ENCODE data around the gene RAB1B. TPM values are rescaled to one million over a fixed set of nuclear protein-coding genes. Genes with fewer than 3 reads are reported as not detected.
A peak's percentile ranks its signal among the peaks of the same experiment; 100 is the strongest.
"Not testable (repeated sequence)": the region's sequence is repeated elsewhere in the genome, so short reads cannot be mapped to it uniquely, and the experiment has no call there.

The RAB1B gene
- total and polyA plus RNA-seq, 12 donors: 117 to 153 (median 132) TPM

GRCh38 chr11:66248903-66249302, 19.5 kb upstream of the RAB1B start:
- 90 to 91% methylated on average over 6 of the region's 6 CpGs for WGBS, 2 donors
- no peak overlapping the region for H3K4me3 ChIP-seq

DNA sequence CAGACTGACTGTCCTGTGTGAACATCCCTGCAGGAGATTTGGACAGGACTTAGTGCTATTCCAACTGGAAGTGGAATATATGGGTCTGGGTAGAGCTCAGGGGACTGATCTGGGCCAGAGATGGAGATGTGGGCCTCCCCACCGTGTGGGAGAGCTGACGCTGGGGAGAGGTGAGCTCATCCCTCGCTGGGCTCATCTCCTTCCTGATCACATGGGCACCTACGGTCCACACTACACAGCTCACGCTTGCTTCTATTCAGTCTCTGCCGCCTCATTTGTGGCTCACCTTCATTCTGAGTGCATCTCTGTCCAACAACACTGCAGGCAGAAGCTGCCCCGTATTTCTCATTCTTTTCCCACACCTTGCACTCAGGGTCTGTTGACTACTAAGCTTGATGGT, 16.6 kb upstream of the RAB1B start:
- peaks cover 0 to 10% (median 0%) of the 10 kb centered on the region in 7 donors for H3K27me3 ChIP-seq
- no peaks in the 10 kb centered on the region for H3K9me3 ChIP-seq
- peaks cover 0 to 13% (median 1%) of the 10 kb centered on the region in 9 donors for H3K4me1 ChIP-seq
- no peak overlapping the region for H3K4me3 ChIP-seq
- 79 to 80% methylated on average over 7 of the region's 7 CpGs for WGBS, 2 donors
- H3K27ac ChIP-seq: no peak overlapping the region
- H3K36me3 ChIP-seq: peaks cover 0 to 31% (median 0%) of the 10 kb centered on the region in 9 donors
- intact Hi-C loops (cut with DNase I): no loop called here
- ATAC-seq (no peak), DNase-seq (no peak)
- TF ChIP-seq, protein P1, sequence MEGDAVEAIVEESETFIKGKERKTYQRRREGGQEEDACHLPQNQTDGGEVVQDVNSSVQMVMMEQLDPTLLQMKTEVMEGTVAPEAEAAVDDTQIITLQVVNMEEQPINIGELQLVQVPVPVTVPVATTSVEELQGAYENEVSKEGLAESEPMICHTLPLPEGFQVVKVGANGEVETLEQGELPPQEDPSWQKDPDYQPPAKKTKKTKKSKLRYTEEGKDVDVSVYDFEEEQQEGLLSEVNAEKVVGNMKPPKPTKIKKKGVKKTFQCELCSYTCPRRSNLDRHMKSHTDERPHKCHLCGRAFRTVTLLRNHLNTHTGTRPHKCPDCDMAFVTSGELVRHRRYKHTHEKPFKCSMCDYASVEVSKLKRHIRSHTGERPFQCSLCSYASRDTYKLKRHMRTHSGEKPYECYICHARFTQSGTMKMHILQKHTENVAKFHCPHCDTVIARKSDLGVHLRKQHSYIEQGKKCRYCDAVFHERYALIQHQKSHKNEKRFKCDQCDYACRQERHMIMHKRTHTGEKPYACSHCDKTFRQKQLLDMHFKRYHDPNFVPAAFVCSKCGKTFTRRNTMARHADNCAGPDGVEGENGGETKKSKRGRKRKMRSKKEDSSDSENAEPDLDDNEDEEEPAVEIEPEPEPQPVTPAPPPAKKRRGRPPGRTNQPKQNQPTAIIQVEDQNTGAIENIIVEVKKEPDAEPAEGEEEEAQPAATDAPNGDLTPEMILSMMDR (IDR thresholded peaks at IDR 0.05): no peak

More at GRCh38 chr11:66248903-66249302, 19.5 kb upstream of the RAB1B start:
- no peak overlapping the region for H3K27ac ChIP-seq
- no peak for ATAC-seq
- no peaks in the 10 kb centered on the region for H3K27me3 ChIP-seq
- no peak for DNase-seq
- TF ChIP-seq, protein P1 (IDR thresholded peaks at IDR 0.05): no peak
- H3K9me3 ChIP-seq: no peaks in the 10 kb centered on the region
- peaks cover 0 to 10% (median 0%) of the 10 kb centered on the region in 9 donors for H3K4me1 ChIP-seq
- intact Hi-C loops (cut with DNase I): no loop called here
- H3K36me3 ChIP-seq: peaks cover 0 to 51% (median 0%) of the 10 kb centered on the region in 9 donors

DNA sequence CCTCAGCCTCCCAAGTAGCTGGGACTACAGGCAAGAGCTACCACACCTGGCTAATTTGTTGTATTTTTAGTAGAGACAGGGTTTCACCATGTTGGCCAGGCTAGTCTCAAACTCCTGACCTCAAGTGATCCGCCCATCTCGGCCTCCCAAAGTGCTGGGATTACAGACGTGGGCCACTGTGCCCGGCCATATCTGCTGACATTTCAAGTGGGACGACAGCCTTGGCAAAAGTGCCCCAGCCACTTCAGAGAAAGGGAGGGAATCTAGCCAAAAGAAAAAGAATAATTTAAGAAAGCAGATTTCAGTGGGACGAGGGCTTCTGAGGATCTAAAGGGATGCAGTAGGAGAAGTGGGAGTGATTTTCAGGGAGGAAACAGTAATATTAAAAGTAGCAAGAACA, 15.4 kb upstream of the RAB1B start:
- intact Hi-C loops (cut with DNase I); H3K4me3 ChIP-seq; DNase-seq; H3K27ac ChIP-seq; ATAC-seq; H3K9me3 ChIP-seq: not testable (repeated sequence)
- Histone ChIP-seq H3K4me1 (peaks cover 0 to 18% (median 6%) of the 10 kb centered on the region in 9 donors), H3K36me3 (peaks cover 0 to 22% (median 0%) of the 10 kb centered on the region in 9 donors), H3K27me3 (peaks cover 0 to 17% (median 0%) of the 10 kb centered on the region in 7 donors)
- 46 to 63% methylated on average over 6 of the region's 6 CpGs for WGBS, 2 donors

DNA sequence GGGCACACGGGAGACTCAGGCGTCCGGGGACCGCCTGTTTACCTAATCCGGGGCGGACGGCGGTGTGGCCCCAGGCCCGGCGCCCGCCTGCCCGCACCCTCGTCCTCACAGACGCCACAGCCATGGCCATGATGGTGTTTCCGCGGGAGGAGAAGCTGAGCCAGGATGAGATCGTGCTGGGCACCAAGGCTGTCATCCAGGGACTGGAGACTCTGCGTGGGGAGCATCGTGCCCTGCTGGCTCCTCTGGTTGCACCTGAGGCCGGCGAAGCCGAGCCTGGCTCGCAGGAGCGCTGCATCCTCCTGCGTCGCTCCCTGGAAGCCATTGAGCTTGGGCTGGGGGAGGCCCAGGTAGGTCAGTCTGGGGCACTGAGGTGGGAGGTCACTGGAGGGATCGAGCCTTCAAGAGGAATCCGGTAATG, 10.0 kb upstream of the RAB1B start:
- intact Hi-C loops (cut with DNase I): loop anchor here in 5 of 10 donors (1.0 to 2.0 kb wide), 3 partner anchors 36 to 76 kb away; no protein-coding TSS in a partner anchor
- WGBS, 2 donors: 5 to 6% methylated on average over 28 of the region's 28 CpGs
- TF ChIP-seq, protein P1 (IDR thresholded peaks at IDR 0.05): peak in 5 of 9 donors; percentile 9 to 43 (median 22)

GRCh38 chr11:66259225-66259624, 9.2 kb upstream of the RAB1B start:
- intact Hi-C loops (cut with DNase I): loop anchor here in 4 of 10 donors (1.0 to 2.0 kb wide), 3 partner anchors 36 to 76 kb away; no protein-coding TSS in a partner anchor
- TF ChIP-seq, protein P1 (IDR thresholded peaks at IDR 0.05): no peak
- peaks cover 0 to 51% (median 4%) of the 10 kb centered on the region in 9 donors for H3K36me3 ChIP-seq
- DNase-seq (no peak), ATAC-seq (no peak)
- no peak overlapping the region for H3K27ac ChIP-seq
- H3K4me1 ChIP-seq: peaks cover 0 to 19% (median 13%) of the 10 kb centered on the region in 9 donors
- peaks cover 0 to 17% (median 0%) of the 10 kb centered on the region in 7 donors for H3K27me3 ChIP-seq
- H3K4me3 ChIP-seq: no peak overlapping the region
- no peaks in the 10 kb centered on the region for H3K9me3 ChIP-seq
- 97 to 99% methylated on average over 2 of the region's 2 CpGs for WGBS, 2 donors

More for the DNA sequence above, 10.0 kb upstream of the RAB1B start:
- Histone ChIP-seq H3K27ac (peak overlapping the region in 8 of 10 donors; percentile 80 to 90 (median 86)), H3K4me3 (peak overlapping the region; percentile 79 to 100 (median 95)), H3K9me3 (no peaks in the 10 kb centered on the region), H3K27me3 (peaks cover 0 to 17% (median 0%) of the 10 kb centered on the region in 7 donors), H3K4me1 (peaks cover 0 to 19% (median 13%) of the 10 kb centered on the region in 9 donors), H3K36me3 (peaks cover 0 to 44% (median 4%) of the 10 kb centered on the region in 9 donors)
- ATAC-seq (no peak), DNase-seq (no peak)

Measured in heart right ventricle (tissue), 16 donors.